GM04503 (cell line): ENCODE measurements around the gene UVSSA.
"Not testable (repeated sequence)": the region's sequence is repeated elsewhere in the genome, so short reads cannot be mapped to it uniquely, and the experiment has no call there.

Experiments used
- DNase-seq: peaks from one replicate; pipeline ENCODE4 v3.0.0-alpha.2; 2012; ENCODE audit warnings: low read depth

The UVSSA gene

DNA sequence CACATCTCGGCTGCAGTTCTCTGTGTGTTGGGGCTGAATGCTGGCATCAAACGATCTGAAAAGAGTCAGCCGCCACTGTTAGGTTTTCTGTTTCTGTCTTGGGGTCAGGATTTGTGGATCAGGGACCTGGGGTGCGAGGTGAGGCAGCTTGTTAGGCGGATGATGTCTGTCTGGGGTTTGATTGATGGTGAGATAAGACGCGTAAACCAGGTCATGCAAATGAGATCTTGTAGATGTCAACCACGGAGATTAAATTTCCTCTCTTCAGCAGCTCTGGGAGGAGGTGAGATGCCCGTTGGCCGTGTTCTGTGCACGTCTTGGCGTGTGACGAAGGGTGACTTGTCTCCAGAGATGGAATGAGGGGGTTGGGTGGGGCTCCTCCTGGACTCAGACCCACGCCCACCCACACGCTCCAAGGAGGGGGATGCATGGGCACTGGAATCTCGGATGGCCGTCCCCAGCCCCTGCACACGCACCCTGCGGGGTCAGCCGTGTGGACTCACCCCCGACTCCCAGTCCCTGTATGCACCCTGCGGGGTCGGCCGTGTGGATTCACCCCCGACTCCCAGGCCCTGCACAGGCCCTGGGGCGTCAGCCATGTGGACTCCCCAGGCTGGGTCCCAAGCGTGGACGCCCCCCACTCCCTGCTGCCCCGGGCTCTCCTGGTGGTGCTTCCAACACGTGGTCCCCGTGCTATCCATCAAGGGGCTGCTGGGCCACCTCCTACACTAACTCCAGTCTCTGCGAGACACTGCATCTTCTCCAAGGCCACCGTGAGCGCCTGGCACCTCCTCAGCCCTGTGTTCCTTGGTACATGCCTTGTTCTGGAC, 16.0 kb upstream of the UVSSA start:
- no peak for DNase-seq

GRCh38 chr4:1331591-1332353, 15.2 kb upstream of the UVSSA start:
- no peak for DNase-seq

DNA sequence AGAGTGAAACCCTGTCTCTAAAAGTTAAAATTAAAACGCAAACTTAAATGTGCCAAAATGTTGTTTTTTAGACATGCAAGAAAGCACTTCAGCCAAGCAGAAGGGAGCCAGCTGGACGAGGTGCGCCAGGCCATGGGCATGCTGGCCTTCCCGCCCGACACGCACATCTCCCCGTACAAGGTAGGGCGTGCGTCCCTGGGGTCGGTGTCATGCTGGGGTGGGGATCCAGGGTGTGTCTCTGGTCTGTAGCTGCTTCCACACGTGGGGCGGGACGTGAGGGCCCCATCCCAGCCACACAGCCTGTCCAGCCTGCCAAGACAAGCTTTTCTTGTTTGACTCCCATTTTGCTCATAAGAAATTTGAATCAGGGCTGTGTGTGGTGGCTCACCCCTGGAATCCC, 14.3 kb upstream of the UVSSA start:
- no peak for DNase-seq

GRCh38 chr4:1333256-1333655, 13.8 kb upstream of the UVSSA start:
- DNase-seq: no peak

DNA sequence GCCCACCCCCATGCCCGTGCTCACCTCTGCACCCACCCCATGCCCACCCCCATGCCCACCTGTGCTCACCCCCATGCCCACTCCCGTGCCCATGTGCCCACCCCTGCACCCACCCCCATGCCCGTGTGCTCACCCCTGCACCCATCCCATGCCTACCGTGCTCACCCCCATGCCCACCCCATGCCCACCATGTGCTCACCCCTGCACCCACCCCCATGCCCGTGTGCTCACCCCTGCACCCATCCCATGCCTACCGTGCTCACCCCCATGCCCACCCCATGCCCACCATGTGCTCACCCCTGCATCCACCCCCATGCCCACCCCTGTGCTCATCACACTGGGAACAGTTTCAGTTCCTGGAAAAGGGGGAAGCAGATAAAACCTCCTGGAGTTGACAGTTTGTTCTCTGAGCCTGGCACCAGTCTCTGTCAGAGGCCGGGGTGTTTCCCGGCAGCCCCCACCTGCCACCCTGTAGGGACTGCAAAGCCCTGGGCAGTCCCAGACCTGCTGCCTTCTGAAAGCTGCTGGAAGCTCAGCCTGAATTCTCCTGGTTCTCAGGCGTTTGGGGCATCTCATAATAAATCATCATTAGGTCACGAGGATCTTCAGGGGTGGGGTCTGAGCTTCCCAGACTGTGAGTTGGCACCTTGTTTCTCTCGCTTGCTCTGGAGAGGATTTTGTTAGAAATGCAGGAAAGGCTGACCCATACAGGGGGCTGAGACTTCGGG, 13.0 kb upstream of the UVSSA start:
- DNase-seq: not testable (repeated sequence)

- no peak for DNase-seq
Observed at GRCh38 chr4:1334579-1334895, 12.5 kb upstream of the UVSSA start.

DNA sequence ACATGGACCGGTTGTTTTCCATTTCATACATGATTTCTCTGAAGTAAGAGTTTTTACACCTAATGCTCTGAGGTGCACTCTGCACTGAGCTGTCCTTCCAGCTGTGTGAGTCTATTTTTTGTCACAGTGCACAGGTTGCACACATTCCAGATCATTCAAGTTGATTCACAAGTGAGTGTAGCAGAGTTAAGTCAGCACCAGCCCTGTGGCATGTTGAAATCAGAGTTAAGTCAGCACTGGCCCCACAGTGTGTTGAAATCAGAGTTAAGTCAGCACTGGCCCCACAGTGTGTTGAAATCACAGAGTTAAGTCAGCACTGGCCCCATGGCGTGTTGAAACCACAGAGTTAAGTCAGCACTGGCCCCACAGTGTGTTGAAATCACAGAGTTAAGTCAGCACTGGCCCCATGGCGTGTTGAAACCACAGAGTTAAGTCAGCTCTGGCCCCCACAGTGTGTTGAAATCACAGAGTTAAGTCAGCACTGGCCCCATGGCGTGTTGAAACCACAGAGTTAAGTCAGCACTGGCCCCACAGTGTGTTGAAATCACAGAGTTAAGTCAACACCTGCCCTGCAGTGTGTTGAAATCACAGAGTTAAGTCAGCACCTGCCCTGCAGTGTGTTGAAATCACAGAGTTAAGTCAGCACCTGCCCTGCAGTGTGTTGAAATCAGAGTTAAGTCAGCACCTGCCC, 11.7 kb upstream of the UVSSA start:
- not testable (repeated sequence) for DNase-seq

DNA sequence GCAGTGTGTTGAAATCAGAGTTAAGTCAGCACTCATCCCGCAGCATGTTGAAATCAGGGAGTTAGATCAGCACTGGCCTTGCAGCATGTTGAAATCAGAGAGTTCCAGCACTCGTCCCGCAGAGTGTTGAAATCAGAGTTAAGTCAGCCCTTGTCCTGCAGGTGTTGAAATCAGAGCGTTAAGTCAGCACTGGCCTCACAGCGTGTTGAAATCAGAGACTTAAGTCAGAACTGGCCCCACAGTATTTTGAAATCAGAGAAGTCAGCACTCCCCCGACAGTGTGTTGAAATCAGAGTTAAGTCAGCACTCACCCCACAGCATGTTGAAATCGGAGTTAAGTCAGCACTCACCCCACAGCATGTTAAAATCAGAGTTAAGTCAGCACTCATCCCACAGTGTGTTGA, 10.9 kb upstream of the UVSSA start:
- no peak for DNase-seq

DNA sequence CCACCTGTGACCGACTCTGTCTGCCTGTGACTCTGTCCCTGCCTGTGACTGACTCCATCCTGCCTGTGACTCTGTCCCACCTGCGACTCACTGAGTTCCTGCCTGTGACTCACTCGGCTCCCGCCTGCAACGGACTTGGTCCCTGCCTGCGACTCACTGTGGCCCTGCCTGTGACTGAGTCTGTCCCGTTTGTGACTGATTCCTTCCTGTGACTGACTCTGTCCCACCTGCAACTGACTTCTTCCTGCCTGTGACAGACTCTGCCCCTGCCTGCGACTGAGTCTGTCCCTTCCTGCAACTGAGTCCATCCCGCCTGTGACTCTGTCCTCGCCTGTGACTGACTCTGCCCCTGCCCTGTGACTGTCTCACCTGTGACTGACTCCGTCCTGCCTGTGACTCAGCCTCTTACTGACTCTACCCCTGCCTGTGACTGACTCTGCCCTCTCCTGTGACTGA, 9.6 kb upstream of the UVSSA start:
- DNase-seq: no peak

DNA sequence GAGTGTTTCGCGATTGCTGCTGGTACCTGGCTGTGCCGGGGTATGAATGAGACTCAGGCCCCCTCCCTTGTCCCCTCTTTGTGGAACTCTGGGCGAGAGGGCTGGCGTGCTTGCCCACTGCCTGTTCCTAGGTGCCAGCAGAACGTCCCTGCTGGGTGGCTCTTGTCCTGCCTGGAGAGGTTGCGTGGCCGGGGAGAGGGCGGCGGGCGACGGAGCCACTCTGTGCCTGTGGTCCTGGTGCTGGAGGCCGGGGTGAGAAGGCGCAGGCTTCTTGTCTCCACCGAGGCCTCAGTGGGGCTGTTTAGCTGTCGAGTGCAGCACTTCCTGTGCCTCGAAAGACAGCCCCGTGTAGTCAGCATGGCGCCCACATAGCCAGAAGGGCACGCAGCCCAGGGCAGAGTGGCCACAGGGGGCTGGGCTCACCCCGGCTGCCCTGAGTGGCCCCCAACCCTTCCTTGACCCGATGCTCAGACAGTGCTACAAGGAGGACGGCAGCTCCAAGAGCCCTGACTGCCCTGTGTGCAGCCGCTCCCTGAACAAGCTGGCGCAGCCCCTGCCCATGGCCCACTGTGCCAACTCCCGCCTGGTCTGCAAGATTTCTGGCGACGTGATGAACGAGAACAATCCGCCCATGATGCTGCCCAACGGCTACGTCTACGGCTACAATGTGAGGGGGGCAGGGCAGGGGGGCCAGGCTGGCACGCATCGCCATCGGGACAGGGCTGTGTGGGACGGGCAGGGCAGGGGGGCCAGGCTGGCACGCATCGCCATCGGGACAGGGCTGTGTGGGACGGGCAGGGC, 8.9 kb upstream of the UVSSA start:
- DNase-seq: no peak

GRCh38 chr4:1338752-1339414, 8.1 kb upstream of the UVSSA start:
- no peak for DNase-seq

DNA sequence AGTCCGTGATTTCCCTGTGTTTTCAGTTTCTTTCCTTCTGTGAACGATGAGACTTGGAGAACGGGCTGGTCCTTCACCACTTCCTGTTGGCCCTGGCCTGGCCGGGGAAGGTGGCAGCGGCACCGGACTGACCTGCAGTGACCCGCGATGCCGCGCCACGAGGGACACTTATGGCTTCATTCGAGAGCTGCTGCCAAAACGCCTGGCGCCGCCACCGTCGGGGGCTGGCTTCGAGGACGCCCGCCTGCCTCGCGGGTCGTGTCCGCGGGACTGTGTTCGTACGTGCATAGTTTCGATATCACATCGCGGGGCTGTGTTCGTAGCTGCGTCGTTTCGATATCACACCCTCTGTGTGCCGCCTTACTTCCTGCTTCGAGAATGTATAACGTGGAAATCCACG, 7.5 kb upstream of the UVSSA start:
- no peak for DNase-seq

DNA sequence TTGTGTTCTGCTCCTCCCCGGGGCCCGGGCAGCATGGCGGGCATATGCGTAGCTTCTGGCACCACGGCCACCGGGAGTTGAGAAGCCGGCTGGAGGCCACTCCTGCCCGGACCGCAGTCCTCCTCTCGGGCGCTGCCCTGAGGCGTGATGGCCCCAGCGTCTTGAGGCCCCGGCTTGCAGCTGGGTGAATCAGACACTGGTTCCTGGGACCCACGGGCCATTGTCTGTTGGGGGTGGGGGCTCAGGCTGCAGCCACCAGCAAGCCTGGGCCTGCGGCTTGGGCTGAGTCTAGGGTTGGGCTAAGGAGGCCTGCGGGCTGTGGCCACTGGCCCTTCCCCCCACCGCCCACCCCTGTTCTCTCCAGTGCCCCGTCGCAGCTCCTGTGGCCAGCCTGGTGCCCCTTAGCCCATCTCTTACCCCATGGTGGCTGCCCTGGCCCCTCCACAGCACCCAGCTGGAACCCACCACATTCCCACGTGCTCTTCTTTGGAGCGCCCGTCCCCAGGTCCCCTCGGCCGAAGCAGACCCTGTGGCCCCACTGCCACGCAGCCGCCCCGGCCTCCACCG, 6.7 kb upstream of the UVSSA start:
- DNase-seq: no peak

DNA sequence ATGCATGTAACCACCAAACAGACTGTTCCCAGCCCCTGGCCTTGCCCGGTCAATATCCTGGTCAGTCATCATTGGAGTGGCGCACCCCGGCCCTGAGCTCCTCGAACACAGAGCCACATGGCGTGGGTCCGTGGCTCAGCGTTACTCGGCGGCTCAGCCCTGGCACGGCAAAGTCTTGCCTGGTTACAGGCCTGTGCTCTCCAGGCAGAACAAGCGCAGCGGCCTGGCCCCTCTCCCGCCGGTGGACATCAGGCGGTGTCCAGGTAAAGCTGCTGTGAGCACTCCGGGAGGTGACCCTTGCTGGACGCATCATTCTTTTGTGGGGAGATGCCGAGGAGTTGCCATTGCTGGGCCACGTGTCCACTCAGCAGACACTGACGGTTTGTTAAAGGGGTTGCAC, 6.1 kb upstream of the UVSSA start:
- no peak for DNase-seq

DNA sequence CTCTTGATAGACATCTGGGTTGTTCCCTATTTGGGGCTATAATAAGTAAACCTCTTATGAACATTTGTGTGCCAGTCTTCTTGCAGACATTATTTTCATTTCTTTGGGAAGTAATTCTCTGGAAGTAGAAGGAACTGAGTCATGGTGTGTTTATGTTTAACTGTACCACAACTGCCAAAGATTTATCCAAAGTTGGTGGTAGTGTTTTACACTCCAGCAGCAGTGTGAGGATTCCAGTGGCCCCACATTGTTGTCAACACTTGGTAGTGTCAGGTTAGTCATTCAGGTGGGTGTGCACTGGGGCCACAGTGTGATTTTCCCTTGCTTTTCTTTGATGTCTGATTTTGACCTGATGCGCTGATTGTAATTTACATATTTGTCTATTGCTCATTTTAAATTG, 5.0 kb upstream of the UVSSA start:
- DNase-seq: no peak

DNA sequence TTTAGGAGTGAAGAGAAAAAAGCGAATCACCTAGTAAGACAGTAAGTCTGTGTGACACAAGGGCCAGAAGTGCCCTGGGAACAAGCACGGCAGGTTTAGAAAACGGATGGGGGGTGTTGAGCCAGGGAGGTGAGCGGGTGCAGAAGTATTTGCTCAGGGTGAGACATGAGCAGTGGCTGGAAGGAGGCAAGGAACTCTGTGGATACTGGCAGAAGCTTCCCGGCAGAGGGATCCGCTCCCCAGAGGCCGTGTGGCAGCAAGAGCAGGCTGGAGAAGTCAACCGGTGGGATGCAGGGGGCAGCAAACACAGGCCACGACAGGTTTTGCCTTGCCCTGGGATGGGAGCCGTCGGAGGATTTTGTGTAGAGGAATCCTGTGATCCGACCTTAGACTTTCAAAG, 2.3 kb upstream of the UVSSA start:
- DNase-seq: no peak

DNA sequence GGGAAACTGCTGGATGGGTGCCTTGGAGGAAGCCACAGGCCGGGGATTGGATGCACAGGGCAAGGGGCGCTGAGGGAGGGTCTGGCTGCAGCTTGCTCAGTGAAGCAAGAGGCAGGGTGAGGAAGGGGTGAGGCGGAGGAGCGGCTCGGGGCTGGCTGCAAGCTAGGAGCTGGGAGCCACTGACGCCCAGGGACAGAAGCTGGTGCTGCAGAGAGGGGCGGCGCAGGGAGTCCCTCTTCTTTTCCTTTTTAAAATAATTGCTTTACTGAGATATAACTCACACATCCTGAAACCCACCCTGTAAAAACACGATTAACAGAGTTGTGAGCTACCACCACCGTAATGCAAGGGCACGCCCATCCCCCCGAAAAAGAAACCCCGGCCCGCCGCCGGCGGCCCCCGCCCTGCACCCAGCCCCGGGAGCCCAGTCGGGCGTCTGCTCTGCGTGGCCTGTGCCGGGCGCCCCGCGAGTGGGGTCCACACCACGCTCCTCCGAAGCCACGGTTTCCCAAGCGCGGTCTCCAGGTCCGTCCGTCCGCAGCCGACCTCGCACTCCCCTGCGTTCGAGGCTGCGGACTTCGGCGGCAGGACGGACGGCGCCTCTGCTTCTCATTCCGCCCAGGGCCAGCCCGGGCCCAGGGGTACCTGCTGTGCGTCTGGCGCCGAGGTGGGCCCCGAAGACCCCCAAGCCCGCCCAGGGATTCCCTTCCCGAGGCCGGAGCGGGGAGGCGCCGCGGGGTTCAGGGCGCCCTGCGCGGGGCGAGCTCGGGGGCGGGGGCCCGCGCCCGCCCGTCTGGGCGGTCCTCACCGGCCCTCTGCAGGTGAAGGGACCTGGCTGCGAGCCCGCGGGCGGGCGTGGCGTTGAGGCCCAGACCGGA, 866 bp upstream of the UVSSA start:
- DNase-seq: no peak

- peak; percentile 67 for DNase-seq
Observed at GRCh38 chr4:1347410-1347864, 429 bp downstream of the UVSSA start.

- no peak for DNase-seq
Observed at GRCh38 chr4:1348014-1348513, 1.1 kb downstream of the UVSSA start.
